ENCODE data around the gene CMIP.

GRCh38 chr16:81650982-81651562 lies 206.5 kb downstream of the CMIP start:
- TF ChIP-seq HDGF (IDR thresholded peaks at IDR 0.05; ENCODE audit: borderline replicate concordance) = no peak
- no peak for TF ChIP-seq BHLHE40 (IDR thresholded peaks at IDR 0.05; ENCODE audit: borderline replicate concordance)
